ENCODE results near the gene ATPAF2.

ATPAF2 gene

GRCh38 chr17:18014006-18014405 is 25.0 kb downstream of the ATPAF2 start:
- TF ChIP-seq CTCF (conservative IDR thresholded peaks at IDR 0.05; ENCODE audit: low read length) = no peak
- H3K4me3 ChIP-seq (ENCODE audit: low read length) = no peak overlapping the region
- no peak for DNase-seq (ENCODE audit: low read depth)

GRCh38 chr17:18011286-18011685 is 27.7 kb downstream of the ATPAF2 start:
- TF ChIP-seq CTCF (conservative IDR thresholded peaks at IDR 0.05; ENCODE audit: low read length) = no peak
- H3K4me3 ChIP-seq (ENCODE audit: low read length) = no peak overlapping the region
- no peak for DNase-seq (ENCODE audit: low read depth)

GRCh38 chr17:18009609-18010420 is 29.2 kb downstream of the ATPAF2 start:
- no peak for DNase-seq (ENCODE audit: low read depth)
- no peak overlapping the region for H3K4me3 ChIP-seq (ENCODE audit: low read length)
- TF ChIP-seq CTCF (conservative IDR thresholded peaks at IDR 0.05; ENCODE audit: low read length) = no peak

- no peak for TF ChIP-seq CTCF (conservative IDR thresholded peaks at IDR 0.05; ENCODE audit: low read length)
- DNase-seq (ENCODE audit: low read depth) = peak; percentile 82
- H3K4me3 ChIP-seq (ENCODE audit: low read length) = no peak overlapping the region
Measured at GRCh38 chr17:18008496-18009268, 30.3 kb downstream of the ATPAF2 start.

GRCh38 chr17:18006495-18007239 is 32.3 kb downstream of the ATPAF2 start:
- no peak overlapping the region for H3K4me3 ChIP-seq (ENCODE audit: low read length)
- TF ChIP-seq CTCF (conservative IDR thresholded peaks at IDR 0.05; ENCODE audit: low read length) = no peak
- DNase-seq (ENCODE audit: low read depth) = no peak

- TF ChIP-seq CTCF (conservative IDR thresholded peaks at IDR 0.05; ENCODE audit: low read length) = no peak
Measured at GRCh38 chr17:18005496-18005895, 33.5 kb downstream of the ATPAF2 start.

More at GRCh38 chr17:18005496-18005895, 33.5 kb downstream of the ATPAF2 start:
- no peak overlapping the region for H3K4me3 ChIP-seq (ENCODE audit: low read length)
- DNase-seq (ENCODE audit: low read depth) = no peak
